K562 (cell line): ENCODE data around the gene MLXIPL.
"Not testable (repeated sequence)": the region's sequence is repeated elsewhere in the genome, so short reads cannot be mapped to it uniquely, and the experiment has no call there.

Experiments used
- BCL6 ChIP-seq: fragments of 250-450 bp; sonication (Bioruptor Pico); IDR thresholded peaks from 2 replicates; pipeline ENCODE4 v1.4.0; 2020
- CTCF ChIP-seq, 3 experiments: IDR thresholded peaks in 2 of 3; conservative IDR thresholded peaks in 1 of 3; 2 replicates each; pipeline ENCODE4 v1.5.1; 2011 to 2012; ENCODE audit warnings: low read length in 3 of 3, mild to moderate bottlenecking in 3 of 3, control low read depth in 2 of 3, improper control_type of control experiment in 1 of 3, inconsistent platforms in 1 of 3, low read depth in 1 of 3, mixed read lengths in 1 of 3, moderate library complexity in 1 of 3; ENCODE audit not compliant: insufficient read depth in 2 of 3
- E2F5 ChIP-seq: sonication (generic); formaldehyde crosslinking; IDR thresholded peaks from 2 replicates; pipeline ENCODE4 v1.8.0; 2022; ENCODE audit warnings: mild to moderate bottlenecking, missing genetic modification reagents
- HDGF ChIP-seq: fragments of 450-650 bp; IDR thresholded peaks from 2 replicates; pipeline ENCODE4 v1.6.1; 2016
- POLR2A ChIP-seq: fragments of 450-650 bp; conservative IDR thresholded peaks from 2 replicates; pipeline ENCODE4 v1.6.1; 2016
- SMARCA5 ChIP-seq: fragments of 450-650 bp; IDR thresholded peaks from 2 replicates; pipeline ENCODE4 v1.6.1; 2016
- ZBTB8A ChIP-seq: fragments of 450-650 bp; IDR thresholded peaks from 2 replicates; pipeline ENCODE4 v1.6.1; 2018; ENCODE audit warnings: mild to moderate bottlenecking, moderate library complexity; ENCODE audit not compliant: partially characterized antibody
- ZNF23 ChIP-seq: fragments of 250-450 bp; sonication (Bioruptor Pico); IDR thresholded peaks from 2 replicates; pipeline ENCODE4 v1.4.0; 2020; ENCODE audit warnings: mild to moderate bottlenecking

- TF ChIP-seq POLR2A; BCL6; CTCF (IDR thresholded peaks at IDR 0.05 in 2 of 3, conservative IDR thresholded peaks at IDR 0.05 in 1 of 3; ENCODE audit: insufficient read depth in 2 of 3, low read depth in 1 of 3, low read length in 3 of 3); ZNF23 (CRISPR knock-in tag); ZBTB8A; HDGF; SMARCA5; E2F5: not testable (repeated sequence)
Observed at GRCh38 chr7:73550093-73550492, 74.2 kb downstream of the MLXIPL start.
